HepG2 (cell line): ENCODE measurements around the gene MED13L. TPM values are rescaled to one million over a fixed set of nuclear protein-coding genes. Genes with fewer than 3 reads are reported as not detected.

Experiments
- ATAC-seq: fragments of 200-7000 bp; cut with Tn5 transposase; 3 replicates; pipeline ENCODE4 v1.9.1; 2020; ENCODE audit warnings: mild to moderate bottlenecking, moderate library complexity
- BruUV-seq: library from RNA; stranded (reverse); fragments of 400-500 nt; replicated peaks from 2 replicates; lab custom pipeline; 2021; lab: Mats Ljungman, UMichigan
- CTCF ChIA-PET: fragments of 300-600 bp; formaldehyde crosslinking; extraction: SDS; loops from one replicate; lab custom pipeline; 2021; ENCODE audit warnings: low total read pairs, inconsistent platforms, low intra/inter-chr PET ratio; lab: Yijun Ruan, JAX
- POLR2A ChIA-PET: fragments of 350-600 bp; sonication (Branson Sonifier 250); formaldehyde crosslinking; loops from one replicate; lab custom pipeline; 2020; ENCODE audit warnings: antibody characterized with exemption, inconsistent platforms; lab: Yijun Ruan, JAX
- DNase-seq: peaks from one replicate; pipeline ENCODE4 v3.0.0-alpha.2; 2015; ENCODE audit warnings: low spot score
- FAIRE-seq: peaks from 3 replicates; lab custom pipeline; 2011; peaks lifted over from hg19 to GRCh38; lab: Jason Lieb, UNC
- H2AFZ ChIP-seq: one replicate; pipeline ENCODE4 v1.6.1; 2011; ENCODE audit warnings: low read length, inconsistent platforms
- H3K27ac ChIP-seq: fragments of 300-600 bp; 3 replicates; pipeline ENCODE4 v1.8.0; 2011; ENCODE audit warnings: mixed run types, mild to moderate bottlenecking, mixed read lengths, low read length, inconsistent platforms; ENCODE audit not compliant: insufficient read depth; ENCODE audit errors: extremely low read length
- H3K27me3 ChIP-seq, 2 experiments: fragments of 200-600 bp in 1 of 2; 2 replicates in 1 of 2; 3 replicates in 1 of 2; pipeline versions ENCODE4 v1.6.0 to v1.8.0; 2011; ENCODE audit warnings: low read length in 2 of 2, mild to moderate bottlenecking in 2 of 2, moderate library complexity in 2 of 2, inconsistent platforms in 1 of 2; ENCODE audit not compliant: insufficient read depth in 2 of 2, control insufficient read depth in 1 of 2
- H3K36me3 ChIP-seq, 2 experiments: fragments of 200-600 bp in 1 of 2; replicated peaks in 1 of 2; 2 replicates in 1 of 2; 3 replicates in 1 of 2; pipeline versions ENCODE4 v1.5.1 to v1.8.0; 2011; ENCODE audit warnings: low read length in 2 of 2, inconsistent platforms in 1 of 2; ENCODE audit not compliant: insufficient read depth in 2 of 2, control insufficient read depth in 1 of 2
- H3K4me1 ChIP-seq: 2 replicates; pipeline ENCODE4 v1.5.1; 2012; ENCODE audit warnings: low read length, inconsistent platforms; ENCODE audit not compliant: insufficient read depth
- H3K4me2 ChIP-seq: 2 replicates; pipeline ENCODE4 v1.6.0; 2011; ENCODE audit warnings: low read depth, low read length, inconsistent platforms
- H3K4me3 ChIP-seq, 3 experiments: fragments of 200-600 bp in 1 of 3; sonication (generic), shearing (Covaris generic) in 1 of 3; replicated peaks in 1 of 3; 2 replicates each; pipeline ENCODE4 v1.5.1; 2011 to 2016; ENCODE audit warnings: low read length in 3 of 3, inconsistent platforms in 2 of 3, low read depth in 2 of 3, mild to moderate bottlenecking in 2 of 3, control low read depth in 1 of 3, mixed read lengths in 1 of 3; ENCODE audit not compliant: insufficient read depth in 1 of 3
- H3K79me2 ChIP-seq: one replicate; pipeline ENCODE4 v1.6.1; 2011; ENCODE audit warnings: low read length, inconsistent platforms; ENCODE audit not compliant: insufficient read depth
- H3K9ac ChIP-seq: 2 replicates; pipeline ENCODE4 v1.6.0; 2011; ENCODE audit warnings: mild to moderate bottlenecking, low read depth, low read length, inconsistent platforms; ENCODE audit not compliant: insufficient read depth
- H3K9me3 ChIP-seq: 2 replicates; pipeline ENCODE4 v1.5.1; 2012; ENCODE audit warnings: mild to moderate bottlenecking, low read length
- H4K20me1 ChIP-seq: 2 replicates; pipeline ENCODE4 v1.6.0; 2011; ENCODE audit warnings: inconsistent platforms, mild to moderate bottlenecking, low read length, moderate library complexity; ENCODE audit not compliant: insufficient read depth
- BRF2 ChIP-seq: sonication (generic); formaldehyde crosslinking; IDR thresholded peaks from 2 replicates; pipeline ENCODE4 v1.8.1; 2022; ENCODE audit warnings: mild to moderate bottlenecking, missing genetic modification reagents
- HNF4G ChIP-seq, 2 experiments: sonication (generic) in 1 of 2; formaldehyde crosslinking in 1 of 2; IDR thresholded peaks; 2 replicates each; pipeline versions ENCODE4 v1.4.0 to v1.6.1; 2011 to 2020; ENCODE audit warnings: borderline replicate concordance in 2 of 2, low read depth in 2 of 2, mild to moderate bottlenecking in 2 of 2, low read length in 1 of 2, missing genetic modification reagents in 1 of 2, moderate library complexity in 1 of 2
- RERE ChIP-seq: IDR thresholded peaks from 2 replicates; pipeline ENCODE4 v1.6.1; 2016; ENCODE audit warnings: low read depth, missing genetic modification reagents, missing compliant biosample characterization
- SRSF1 ChIP-seq: fragments of 200-400 bp; formaldehyde crosslinking; optimal IDR thresholded peaks from 2 replicates; pipeline ENCODE3; 2017; ENCODE audit warnings: mild to moderate bottlenecking, low read depth, low read length, moderate library complexity
- ZFP82 ChIP-seq: sonication (generic); formaldehyde crosslinking; IDR thresholded peaks from 2 replicates; pipeline ENCODE4 v1.5.1; 2020; ENCODE audit warnings: mild to moderate bottlenecking, missing genetic modification reagents, borderline replicate concordance
- WGBS: methylation state at CpG from one replicate; pipeline ENCODE4 v1.1.6; 2017; ENCODE audit warnings: low lambda C conversion rate; 5-methylcytosine and 5-hydroxymethylcytosine counted together
- in situ Hi-C: cut with HindIII; loops from 2 replicates; pipeline ENCODE4 v1.10.0; 2017; ENCODE audit warnings: low pct_unique_long_range_greater_than_20kb; ENCODE audit not compliant: extremely low pct_ligation_motif_present
- intact Hi-C: fragments of 100-400 bp; cut with micrococcal nuclease; formaldehyde crosslinking; loops from one replicate; pipeline ENCODE4 v1.10.0; 2022; ENCODE audit not compliant: unreplicated experiment
- polyA plus RNA-seq, 8 experiments: library from polyadenylated mRNA; depleted of rRNA in 3 of 8; stranded (reverse) in 7 of 8; unstranded in 1 of 8; fragments of >200 nt; fragmentation: Illumina TruSeq in 4 of 8; extraction: Trizol in 4 of 8; gene quantifications; 2 replicates each; pipeline versions ENCODE4 v1.2.1 to v1.2.3, GENCODE V29; 2011 to 2016; ENCODE audit warnings: low read depth in 4 of 8, missing spikeins in 1 of 8, mixed read lengths in 1 of 8; ENCODE audit not compliant: insufficient read depth in 1 of 8
- total RNA-seq, 5 experiments: library from RNA; depleted of rRNA; stranded (reverse); fragments of >200 nt; fragmentation: Illumina TruSeq; extraction: Trizol; gene quantifications; 2 replicates each; pipeline ENCODE4 v1.2.3, GENCODE V29; 2016; ENCODE audit warnings: low read depth in 1 of 5

MED13L gene
- total and polyA plus RNA-seq, 2 of the 13 experiments (the other 11 are each of a cell fraction or from before 2014, with no cell fraction given), result 24.8 to 38.9 TPM

DNA sequence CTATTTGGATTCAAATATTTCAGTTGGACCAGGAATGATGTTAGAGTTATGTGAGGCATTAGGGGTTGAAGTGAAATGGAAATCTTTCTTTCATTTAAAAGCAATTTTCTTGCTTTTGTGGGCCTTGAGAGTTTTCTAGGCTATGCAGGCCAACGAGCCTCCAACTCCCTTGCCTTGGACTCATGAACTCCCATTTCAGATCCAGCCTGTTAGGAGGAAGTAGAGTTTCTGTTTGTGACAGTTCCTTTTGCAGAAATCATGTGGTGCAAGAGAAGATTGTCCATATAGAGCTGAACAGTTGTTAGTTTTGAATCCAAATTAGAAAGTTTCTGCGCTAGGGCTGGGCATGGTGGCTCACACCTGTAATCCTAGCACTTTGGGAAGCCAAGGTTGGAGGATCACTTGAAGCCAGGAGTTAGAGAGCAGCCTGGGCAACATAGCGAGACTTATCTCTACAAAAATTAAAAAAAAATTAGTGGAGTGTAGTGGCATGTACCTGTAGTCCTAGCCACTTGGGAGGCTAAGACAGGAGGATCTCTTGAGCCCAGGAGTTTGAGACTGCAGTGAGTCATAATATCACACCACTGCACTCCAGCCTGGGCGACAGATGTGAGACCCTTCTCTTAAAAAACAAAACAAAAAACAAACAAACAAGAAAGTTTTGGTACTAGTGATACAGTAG lies 47.3 kb upstream of the MED13L start:
- Histone ChIP-seq H3K27ac (no peak overlapping the region), H3K27me3 (no peaks in the 10 kb centered on the region; a peak in 1 of 5 replicates), H3K79me2 (no peaks in the 10 kb centered on the region), H3K4me1 (0 out of 2 replicates have a peak, but pooled peaks cover 5% of the 10 kb centered on the region), H2AFZ (no peak overlapping the region), H3K9me3 (no peaks in the 10 kb centered on the region)
- FAIRE-seq, result no peak
- in situ Hi-C loops (no loop called here), intact Hi-C loops (no loop called here)
- POLR2A ChIA-PET, result no interaction called here
- no peak for TF ChIP-seq BRF2 (CRISPR knock-in tag)
- no peak for TF ChIP-seq ZFP82
- no peak for TF ChIP-seq RERE (CRISPR knock-in tag)
- no peak for TF ChIP-seq HNF4G (IDR thresholded peaks at IDR 0.05; ENCODE audit: borderline replicate concordance, low read depth, low read length)
- no peak for TF ChIP-seq HNF4G (CRISPR knock-in tag; IDR thresholded peaks at IDR 0.05; ENCODE audit: borderline replicate concordance, low read depth)
- no peak for TF ChIP-seq SRSF1
- TF ChIP-seq, all 625 proteins: peak for 0
- Histone ChIP-seq H3K4me3 (no peak overlapping the region), H3K9ac (no peak overlapping the region), H3K36me3 (no peaks in the 10 kb centered on the region), H4K20me1 (no peaks in the 10 kb centered on the region), H3K4me2 (no peak overlapping the region)
- DNase-seq (no peak), ATAC-seq (no peak)
- WGBS, result 39% methylated on average over 4 of the region's 4 CpGs
- CTCF ChIA-PET, result no interaction called here
- BruUV-seq, result no TSS peak
